UCSD-AML1 (cell line): ENCODE results near the gene E2F4.

Experiments
- DNase-seq: peaks from one replicate; lab custom pipeline; 2025; ENCODE audit not compliant: unreplicated experiment; lab: John Stamatoyannopoulos, UW

Gene E2F4

GRCh38 chr16:67230809-67231660 is 39.1 kb downstream of the E2F4 start:
- DNase-seq = no peak

DNA sequence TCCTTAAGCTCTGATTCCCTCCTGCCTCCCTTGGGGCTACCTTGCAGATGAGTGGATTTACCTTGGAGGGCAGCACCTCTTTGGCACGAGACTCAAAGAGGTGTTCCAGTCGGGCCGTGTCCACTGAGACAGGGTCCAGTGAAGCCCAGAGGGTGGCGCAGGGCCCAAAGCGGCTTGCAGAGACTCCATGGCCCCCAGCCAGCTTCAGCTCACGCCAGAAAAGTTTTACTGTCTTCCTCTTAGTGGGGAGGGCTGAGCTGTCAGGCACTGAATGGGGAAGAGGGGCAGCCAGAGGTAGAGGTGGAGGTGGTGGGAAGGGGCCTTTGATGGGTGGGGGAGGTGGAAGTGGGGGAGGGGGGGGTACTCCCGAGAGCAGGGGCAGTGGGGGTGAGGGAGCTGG is 41.6 kb downstream of the E2F4 start:
- no peak for DNase-seq

GRCh38 chr16:67234180-67234597 is 42.2 kb downstream of the E2F4 start:
- DNase-seq = no peak

DNA sequence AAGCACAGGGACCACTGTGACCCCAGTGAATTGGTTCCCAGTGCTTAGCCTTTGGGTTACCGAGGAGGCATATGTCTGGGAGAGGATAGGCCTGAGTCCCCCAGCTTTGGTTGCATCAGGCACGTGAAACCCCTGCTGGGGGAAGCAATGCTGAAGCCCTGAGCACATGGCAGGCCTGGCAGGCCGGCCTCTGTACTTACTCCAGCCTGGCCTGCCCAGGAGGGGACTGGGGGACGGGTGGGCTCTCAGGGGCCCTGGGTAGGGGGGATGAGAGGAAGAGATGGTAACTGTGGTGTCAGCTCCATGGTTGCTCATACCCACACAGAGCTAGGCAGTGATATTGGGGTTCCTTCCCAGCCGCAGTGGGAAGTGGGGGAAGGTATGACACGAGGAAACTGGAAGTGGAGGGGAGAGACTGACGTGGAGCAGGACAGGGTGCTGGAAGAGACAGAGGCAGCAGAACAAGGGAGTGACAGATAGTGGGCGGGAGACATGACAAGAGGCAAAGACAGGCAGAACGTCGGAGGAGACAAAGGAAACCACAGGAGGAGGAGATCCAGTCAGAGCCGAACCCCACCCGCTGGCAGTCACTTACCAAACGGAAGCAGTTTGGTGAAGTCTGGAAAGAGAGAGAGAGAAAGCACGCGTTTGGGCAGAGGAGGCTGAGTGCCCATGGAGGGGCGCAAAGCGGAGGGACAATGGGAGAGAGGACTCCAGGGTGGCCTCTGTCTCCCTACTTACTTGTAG is 44.0 kb downstream of the E2F4 start:
- no peak for DNase-seq

DNA sequence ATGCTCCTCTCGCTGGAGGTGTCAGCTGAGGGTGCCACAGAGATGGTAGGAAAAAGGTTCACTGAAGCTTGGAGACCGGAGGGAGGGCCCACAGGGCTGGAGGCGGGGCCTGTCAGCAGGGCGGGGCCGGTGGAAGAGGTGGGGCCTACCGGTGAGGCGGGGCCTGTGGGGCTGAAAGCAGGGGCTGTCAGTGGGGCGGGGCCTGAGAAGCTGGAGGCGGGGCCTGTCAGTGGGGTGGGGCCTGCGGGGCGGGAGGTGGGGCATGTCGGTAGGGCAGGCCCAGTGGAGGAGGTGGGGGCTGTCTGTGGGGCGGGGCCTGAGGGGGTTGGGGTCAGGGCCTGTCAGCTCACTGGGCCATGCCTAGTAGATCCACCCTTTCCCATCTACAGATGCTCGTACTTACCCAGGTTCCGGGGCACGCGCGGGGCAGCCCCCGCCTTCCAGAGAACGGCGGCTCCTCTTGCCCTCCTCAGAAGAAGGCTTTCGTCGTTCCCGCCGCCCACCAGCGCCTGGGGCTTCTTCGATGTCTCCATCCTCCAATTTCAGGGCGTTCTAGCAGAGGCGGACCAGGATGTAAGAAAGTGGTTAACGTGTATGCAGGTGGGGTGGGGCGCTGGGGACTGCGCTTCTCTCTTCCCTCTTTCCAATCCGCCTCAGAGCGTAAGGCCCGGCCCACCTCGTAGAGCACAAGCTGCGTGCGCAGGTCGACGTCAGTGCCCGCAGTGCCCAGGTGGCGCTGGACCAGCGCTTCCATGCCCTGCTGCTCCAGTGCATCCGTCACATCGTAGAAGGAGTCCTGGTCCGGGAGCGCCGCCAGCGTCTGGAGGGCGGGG is 44.8 kb downstream of the E2F4 start:
- DNase-seq = peak; percentile 74

DNA sequence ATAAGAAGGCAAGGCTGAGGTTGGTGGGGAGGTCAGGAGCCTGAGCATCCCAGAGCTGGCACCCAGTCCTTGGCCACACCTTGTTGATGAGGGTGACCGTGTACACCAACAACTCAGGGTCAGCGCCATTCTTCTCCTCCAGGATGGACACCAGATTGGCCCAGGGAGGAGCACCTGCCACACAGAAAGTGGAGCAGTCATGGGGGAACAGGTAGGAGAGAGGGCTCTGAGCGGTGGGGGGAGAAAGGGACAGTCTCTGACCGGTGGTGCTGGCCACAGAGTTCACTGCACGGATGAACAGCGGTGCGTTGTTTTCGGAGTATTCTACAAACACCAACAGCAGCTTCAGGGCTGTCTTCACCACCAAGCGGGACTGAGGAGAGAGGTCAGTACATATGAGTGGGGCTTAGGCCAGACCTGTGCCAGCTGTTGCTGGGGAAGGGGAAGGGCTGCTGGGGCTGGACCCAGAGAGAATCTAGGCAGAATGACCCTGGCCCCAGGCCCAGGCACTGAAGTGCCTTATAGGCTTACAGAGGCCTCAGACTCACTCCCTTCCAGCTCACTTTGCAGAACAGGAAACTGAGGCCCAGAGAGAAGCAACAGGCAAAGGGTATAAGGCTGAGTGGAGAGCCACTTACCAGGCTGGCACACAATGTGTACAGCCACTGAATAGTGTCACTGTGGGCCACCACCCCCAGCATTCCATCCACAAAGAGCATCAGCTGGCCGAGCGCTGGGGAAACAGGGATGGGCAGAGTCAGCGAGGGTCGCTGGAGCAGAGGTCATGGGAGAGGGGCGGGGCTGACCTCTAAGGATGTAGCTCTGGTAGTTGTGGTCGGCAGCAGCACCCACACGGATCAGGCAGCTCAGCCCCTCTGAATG is 45.7 kb downstream of the E2F4 start:
- DNase-seq = no peak

GRCh38 chr16:67238278-67238575 is 46.3 kb downstream of the E2F4 start:
- no peak for DNase-seq

DNA sequence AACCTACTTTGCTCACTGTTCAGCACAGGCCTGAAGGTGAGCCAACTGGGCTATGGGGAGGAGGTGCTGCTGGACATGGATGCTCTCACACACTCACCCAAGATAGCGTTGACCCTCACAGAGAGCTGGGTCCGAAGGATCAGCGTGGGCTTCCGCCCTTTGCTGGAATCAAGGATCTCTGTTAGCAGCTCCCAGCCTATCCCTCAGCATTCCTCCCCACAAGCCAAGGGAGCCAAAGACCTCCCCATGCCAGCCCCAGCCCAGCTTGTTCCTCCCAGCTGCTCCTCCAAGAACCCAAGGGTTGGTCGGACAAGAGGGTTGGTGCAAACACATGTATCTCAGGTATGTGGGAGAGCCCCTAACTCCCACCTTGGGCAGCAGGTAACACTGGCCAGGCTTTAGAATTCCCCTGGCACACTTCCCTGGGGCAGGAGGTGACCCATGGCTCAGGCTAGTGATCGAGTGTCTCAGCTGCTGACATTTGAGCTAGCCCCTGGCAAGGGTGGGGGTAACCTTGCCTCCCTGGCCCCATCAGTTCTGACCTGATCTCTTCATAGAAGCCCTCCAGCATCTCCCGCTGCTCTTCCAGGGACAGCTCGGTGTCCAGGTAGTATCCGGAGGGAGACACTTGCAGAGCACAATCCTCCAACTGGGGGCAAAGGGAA is 47.0 kb downstream of the E2F4 start:
- no peak for DNase-seq

DNA sequence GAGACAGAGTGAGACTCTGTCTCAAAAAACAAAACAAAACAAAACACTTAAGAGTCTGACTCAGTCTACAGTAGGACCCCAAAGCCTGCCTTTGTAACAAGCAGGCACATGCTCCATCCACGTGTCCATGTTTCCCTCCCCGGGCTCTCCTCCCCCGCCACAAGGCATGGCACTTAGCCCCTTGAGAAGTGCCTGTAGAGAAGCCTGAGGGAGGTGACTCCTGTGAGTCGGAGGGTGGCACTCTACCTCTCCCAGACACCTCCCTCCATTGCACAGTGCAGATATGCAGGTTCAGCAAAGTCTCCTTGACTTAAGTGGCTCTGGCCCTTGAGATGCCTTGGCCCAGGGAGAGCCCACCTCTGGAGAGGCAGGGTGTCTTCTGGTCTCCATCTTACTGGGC is 48.6 kb downstream of the E2F4 start:
- no peak for DNase-seq

- peak; percentile 30 for DNase-seq
These were observed 49.3 kb downstream of the E2F4 start for GRCh38 chr16:67241008-67241900.

- DNase-seq = no peak
These were observed 50.3 kb downstream of the E2F4 start for GRCh38 chr16:67242138-67242730.

DNA sequence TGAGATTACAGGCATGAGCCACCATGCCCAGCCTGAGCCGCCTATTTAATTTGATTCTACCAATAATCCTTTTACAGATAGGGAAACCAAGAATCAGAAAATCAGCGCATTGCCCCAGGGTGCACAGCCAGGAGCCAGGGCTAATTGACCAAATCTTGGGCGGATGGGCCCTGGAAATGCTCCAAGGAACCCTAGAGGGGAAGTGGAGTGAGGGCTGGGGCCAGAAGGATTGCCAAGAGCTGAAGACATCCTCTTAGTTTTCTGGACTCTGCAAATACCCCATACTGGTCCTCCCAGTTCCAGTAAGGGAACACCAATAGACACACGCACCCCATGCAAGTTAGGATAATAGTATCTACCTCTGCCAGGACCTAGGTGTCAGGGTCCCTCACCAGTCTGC is 51.5 kb downstream of the E2F4 start:
- DNase-seq = no peak

DNA sequence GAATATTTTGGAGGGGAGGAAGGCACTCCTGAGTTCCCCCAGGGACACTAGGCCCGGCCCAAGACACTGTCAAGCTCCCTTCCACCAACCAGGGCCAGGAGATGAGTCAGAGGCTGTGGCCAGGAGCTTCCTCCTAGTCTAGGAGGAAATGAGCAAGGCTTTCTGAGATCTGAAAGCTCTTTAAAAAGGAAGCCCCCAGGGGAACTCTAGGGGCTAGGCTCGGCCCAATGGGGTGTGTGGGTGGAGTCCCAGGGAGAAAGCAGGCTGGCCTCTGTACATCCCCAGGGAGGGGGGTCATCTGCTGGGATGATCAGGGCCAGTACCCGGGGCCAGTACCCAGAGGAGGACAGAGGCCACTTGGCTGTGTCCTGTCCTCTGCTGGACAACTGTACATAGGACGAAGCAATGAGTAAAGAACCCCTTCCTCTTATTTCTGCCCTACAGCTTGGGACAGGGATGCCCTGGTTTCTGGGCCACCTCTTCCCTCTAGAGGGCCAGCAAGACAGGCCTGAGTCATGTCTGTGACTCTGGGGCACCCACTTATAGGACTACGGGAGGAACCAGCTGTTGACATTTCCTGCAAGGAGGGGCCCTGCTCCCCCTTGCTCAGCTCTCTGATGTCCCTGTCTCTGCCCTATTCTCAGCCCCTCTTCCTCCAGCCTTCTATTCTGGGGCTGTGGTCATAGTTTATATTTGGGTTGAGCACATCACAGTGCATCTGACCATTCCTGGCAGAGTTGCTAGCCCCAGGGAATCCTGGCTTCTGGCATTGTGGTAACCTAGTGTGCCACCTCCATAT is 52.6 kb downstream of the E2F4 start:
- DNase-seq = peak; percentile 81

- DNase-seq = no peak
These were observed 53.2 kb downstream of the E2F4 start for GRCh38 chr16:67245186-67245585.

DNA sequence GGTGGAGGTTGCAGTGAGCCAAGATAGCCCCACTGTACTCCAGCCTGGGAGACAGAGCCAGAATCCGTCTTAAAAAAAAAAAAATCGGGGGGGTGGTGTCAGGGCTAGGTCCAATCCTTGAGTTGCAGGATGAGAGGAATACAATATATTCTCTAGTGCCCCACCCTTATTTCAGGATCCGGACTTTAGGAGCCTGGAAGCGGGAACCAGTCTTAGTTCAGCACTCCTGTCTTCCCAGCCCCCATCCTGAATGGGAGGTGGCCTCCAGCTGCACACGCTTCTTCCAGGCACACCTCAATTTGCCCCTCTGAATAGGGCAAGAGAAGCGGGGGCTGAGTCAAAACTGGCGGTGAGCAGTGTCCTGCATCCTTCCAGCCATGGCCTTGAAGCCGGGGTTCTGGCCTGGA is 53.7 kb downstream of the E2F4 start:
- DNase-seq = no peak

DNA sequence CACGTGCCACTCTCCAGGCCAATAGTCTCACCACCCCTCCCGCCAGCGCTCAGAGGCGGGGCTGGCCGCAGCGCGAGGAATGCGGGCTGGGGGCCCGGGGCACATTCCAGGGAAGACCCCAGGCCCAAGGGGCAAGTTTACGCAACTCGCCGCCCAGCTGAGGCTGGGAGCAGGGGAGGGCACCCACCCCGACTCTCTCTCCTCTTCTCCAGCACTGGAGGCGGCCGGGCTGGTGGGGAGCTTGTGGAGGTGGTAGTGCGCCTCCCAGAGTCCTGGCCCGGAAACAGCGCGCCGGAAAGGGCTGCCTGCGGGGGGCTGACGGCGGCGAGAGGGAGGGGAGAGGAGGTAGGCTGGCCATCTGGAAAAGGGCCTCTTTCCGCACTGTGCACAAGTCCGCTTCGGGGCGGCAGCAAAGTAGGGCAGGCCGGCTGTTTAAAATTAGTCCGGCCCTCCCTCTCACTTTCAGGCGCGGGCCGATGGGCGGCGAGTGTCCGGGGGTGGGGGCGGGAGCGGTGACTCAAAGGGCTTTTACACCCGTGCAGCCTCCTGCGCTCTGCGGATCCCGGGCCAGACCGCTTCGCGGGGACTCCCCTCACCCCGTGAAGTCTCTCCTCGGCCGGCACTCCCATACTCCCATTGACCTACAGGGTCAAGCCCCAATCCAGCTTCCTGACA is 54.3 kb downstream of the E2F4 start:
- peak; percentile 87 for DNase-seq

DNA sequence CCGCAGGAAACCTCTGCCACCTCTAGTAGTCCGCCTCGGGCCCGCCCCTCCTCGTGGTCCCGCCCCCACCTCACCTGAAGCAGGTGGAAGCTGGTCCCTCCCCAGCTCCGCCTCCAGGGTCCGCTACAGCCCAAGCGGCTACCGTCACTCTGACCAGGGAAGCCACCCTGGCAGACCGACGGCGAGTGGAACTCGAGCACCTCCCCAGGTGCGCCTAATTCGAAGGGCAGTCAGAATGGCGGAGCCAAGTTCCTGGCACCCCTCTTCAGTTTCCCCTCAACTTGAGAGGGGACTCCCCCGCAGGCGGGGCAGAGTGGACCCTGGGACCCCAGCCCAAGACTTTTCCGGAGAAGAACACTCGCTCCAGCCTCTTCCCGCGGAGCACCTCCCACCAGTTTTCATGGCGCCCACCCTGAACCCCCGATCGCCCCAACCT is 54.8 kb downstream of the E2F4 start:
- DNase-seq = no peak
